Measurements from ENCODE around the gene SAXO1. TPM values are rescaled to one million over a fixed set of nuclear protein-coding genes. Genes with fewer than 3 reads are reported as not detected.
A peak's percentile ranks its signal among the peaks of the same experiment; 100 is the strongest.

SAXO1 gene
- total and polyA plus RNA-seq, 2 experiments from 2014 or later = 0.02 TPM; not detected in 1

DNA sequence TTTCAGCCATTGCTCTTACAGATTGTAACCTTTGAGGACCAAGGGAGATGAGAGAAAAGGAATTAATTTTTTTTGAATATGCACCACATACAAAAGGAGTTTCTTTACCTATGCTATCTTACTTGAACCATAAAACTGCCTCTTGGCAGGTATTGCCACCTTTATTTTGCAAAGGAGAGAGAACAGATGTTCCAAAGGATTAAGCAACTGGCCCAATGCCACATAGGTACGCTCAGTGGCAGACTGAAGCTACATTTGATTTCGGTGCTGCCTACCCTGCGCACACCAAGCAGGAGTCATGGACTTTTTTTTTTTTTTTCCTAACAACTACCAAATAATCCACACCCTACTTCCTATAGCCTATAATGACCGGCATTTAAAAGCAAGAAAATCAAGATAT, 43.1 kb downstream of the SAXO1 start:
- no peaks in the 10 kb centered on the region for H3F3A ChIP-seq (replicated peaks; ENCODE audit: low read depth)
- no peak for DNase-seq (ENCODE audit: low spot score)
- Mint-ChIP-seq H3K27me3 (ENCODE audit: insufficient read depth, low read depth, poor library complexity) (peaks cover 2% of the 10 kb centered on the region), H3K9me3 (no peaks in the 10 kb centered on the region), H3K36me3 (ENCODE audit: low read depth) (no peaks in the 10 kb centered on the region), H3K4me3 (no peak overlapping the region), H3K4me1 (no peaks in the 10 kb centered on the region), H3K27ac (no peak overlapping the region)
- no peaks in the 10 kb centered on the region for H4K20me1 ChIP-seq (replicated peaks; ENCODE audit: insufficient read depth)
- H3K4me1 ChIP-seq (ENCODE audit: insufficient read depth) = no peaks in the 10 kb centered on the region
- 0 out of 2 replicates have a peak overlapping the region, but pooled peaks have one; percentile 28 for H2AFZ ChIP-seq
- TF ChIP-seq ZNF331 (CRISPR knock-in tag; IDR thresholded peaks at IDR 0.05; ENCODE audit: low read depth) = no peak
- H3K36me3 ChIP-seq (ENCODE audit: insufficient read depth) = no peaks in the 10 kb centered on the region
- no peaks in the 10 kb centered on the region for H3K79me2 ChIP-seq (replicated peaks; ENCODE audit: insufficient read depth)
- no peak overlapping the region for H3K4me3 ChIP-seq
- H3K9me2 ChIP-seq (ENCODE audit: insufficient read depth) = no peaks in the 10 kb centered on the region
- H3K27me3 ChIP-seq (ENCODE audit: insufficient read depth) = no peaks in the 10 kb centered on the region
- no peak overlapping the region for H3K27ac ChIP-seq (ENCODE audit: low read depth)
- no peak for ATAC-seq
- no peak overlapping the region for H3K4me2 ChIP-seq

DNA sequence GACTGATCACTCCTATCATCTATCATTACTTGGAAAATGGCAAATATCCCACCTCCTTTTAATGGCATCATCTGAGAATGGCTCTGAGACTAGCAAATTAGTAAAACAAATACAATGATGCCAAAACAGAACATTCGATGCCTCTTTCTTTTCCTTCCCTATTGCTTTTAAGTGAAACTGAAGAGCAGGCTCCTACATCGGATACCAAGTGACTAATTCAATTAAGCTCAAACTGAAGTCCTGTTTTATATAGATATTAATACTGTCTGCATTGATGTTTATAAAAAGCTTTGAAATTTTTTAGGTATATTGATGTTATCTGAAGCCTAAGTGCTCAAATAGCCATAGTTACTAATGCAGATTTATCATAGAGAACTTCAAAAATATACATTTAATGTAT, 43.9 kb downstream of the SAXO1 start:
- ATAC-seq = no peak
- Histone ChIP-seq H4K20me1 (replicated peaks; ENCODE audit: insufficient read depth) (no peaks in the 10 kb centered on the region), H3F3A (replicated peaks; ENCODE audit: low read depth) (no peaks in the 10 kb centered on the region), H3K9me2 (ENCODE audit: insufficient read depth) (no peaks in the 10 kb centered on the region), H3K4me3 (no peak overlapping the region), H3K79me2 (replicated peaks; ENCODE audit: insufficient read depth) (no peaks in the 10 kb centered on the region), H3K4me2 (no peak overlapping the region), H3K4me1 (ENCODE audit: insufficient read depth) (no peaks in the 10 kb centered on the region), H3K27me3 (ENCODE audit: insufficient read depth) (no peaks in the 10 kb centered on the region), H3K27ac (ENCODE audit: low read depth) (no peak overlapping the region), H2AFZ (no peak overlapping the region), H3K36me3 (ENCODE audit: insufficient read depth) (no peaks in the 10 kb centered on the region)
- DNase-seq (ENCODE audit: low spot score) = no peak
- Mint-ChIP-seq H3K27ac (no peak overlapping the region), H3K9me3 (no peaks in the 10 kb centered on the region), H3K4me3 (no peak overlapping the region), H3K4me1 (no peaks in the 10 kb centered on the region), H3K27me3 (ENCODE audit: insufficient read depth, low read depth, poor library complexity) (peaks cover 3% of the 10 kb centered on the region), H3K36me3 (ENCODE audit: low read depth) (no peaks in the 10 kb centered on the region)
- TF ChIP-seq CREB1 (CRISPR knock-in tag; IDR thresholded peaks at IDR 0.05; ENCODE audit: low read depth) = no peak
- TF ChIP-seq, protein P1, sequence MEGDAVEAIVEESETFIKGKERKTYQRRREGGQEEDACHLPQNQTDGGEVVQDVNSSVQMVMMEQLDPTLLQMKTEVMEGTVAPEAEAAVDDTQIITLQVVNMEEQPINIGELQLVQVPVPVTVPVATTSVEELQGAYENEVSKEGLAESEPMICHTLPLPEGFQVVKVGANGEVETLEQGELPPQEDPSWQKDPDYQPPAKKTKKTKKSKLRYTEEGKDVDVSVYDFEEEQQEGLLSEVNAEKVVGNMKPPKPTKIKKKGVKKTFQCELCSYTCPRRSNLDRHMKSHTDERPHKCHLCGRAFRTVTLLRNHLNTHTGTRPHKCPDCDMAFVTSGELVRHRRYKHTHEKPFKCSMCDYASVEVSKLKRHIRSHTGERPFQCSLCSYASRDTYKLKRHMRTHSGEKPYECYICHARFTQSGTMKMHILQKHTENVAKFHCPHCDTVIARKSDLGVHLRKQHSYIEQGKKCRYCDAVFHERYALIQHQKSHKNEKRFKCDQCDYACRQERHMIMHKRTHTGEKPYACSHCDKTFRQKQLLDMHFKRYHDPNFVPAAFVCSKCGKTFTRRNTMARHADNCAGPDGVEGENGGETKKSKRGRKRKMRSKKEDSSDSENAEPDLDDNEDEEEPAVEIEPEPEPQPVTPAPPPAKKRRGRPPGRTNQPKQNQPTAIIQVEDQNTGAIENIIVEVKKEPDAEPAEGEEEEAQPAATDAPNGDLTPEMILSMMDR (conservative IDR thresholded peaks at IDR 0.05; ENCODE audit: low read depth in 2 of 2) = no peak
- TF ChIP-seq, protein P2, sequence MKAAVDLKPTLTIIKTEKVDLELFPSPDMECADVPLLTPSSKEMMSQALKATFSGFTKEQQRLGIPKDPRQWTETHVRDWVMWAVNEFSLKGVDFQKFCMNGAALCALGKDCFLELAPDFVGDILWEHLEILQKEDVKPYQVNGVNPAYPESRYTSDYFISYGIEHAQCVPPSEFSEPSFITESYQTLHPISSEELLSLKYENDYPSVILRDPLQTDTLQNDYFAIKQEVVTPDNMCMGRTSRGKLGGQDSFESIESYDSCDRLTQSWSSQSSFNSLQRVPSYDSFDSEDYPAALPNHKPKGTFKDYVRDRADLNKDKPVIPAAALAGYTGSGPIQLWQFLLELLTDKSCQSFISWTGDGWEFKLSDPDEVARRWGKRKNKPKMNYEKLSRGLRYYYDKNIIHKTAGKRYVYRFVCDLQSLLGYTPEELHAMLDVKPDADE (IDR thresholded peaks at IDR 0.05) = no peak
- TF ChIP-seq, protein P3, sequence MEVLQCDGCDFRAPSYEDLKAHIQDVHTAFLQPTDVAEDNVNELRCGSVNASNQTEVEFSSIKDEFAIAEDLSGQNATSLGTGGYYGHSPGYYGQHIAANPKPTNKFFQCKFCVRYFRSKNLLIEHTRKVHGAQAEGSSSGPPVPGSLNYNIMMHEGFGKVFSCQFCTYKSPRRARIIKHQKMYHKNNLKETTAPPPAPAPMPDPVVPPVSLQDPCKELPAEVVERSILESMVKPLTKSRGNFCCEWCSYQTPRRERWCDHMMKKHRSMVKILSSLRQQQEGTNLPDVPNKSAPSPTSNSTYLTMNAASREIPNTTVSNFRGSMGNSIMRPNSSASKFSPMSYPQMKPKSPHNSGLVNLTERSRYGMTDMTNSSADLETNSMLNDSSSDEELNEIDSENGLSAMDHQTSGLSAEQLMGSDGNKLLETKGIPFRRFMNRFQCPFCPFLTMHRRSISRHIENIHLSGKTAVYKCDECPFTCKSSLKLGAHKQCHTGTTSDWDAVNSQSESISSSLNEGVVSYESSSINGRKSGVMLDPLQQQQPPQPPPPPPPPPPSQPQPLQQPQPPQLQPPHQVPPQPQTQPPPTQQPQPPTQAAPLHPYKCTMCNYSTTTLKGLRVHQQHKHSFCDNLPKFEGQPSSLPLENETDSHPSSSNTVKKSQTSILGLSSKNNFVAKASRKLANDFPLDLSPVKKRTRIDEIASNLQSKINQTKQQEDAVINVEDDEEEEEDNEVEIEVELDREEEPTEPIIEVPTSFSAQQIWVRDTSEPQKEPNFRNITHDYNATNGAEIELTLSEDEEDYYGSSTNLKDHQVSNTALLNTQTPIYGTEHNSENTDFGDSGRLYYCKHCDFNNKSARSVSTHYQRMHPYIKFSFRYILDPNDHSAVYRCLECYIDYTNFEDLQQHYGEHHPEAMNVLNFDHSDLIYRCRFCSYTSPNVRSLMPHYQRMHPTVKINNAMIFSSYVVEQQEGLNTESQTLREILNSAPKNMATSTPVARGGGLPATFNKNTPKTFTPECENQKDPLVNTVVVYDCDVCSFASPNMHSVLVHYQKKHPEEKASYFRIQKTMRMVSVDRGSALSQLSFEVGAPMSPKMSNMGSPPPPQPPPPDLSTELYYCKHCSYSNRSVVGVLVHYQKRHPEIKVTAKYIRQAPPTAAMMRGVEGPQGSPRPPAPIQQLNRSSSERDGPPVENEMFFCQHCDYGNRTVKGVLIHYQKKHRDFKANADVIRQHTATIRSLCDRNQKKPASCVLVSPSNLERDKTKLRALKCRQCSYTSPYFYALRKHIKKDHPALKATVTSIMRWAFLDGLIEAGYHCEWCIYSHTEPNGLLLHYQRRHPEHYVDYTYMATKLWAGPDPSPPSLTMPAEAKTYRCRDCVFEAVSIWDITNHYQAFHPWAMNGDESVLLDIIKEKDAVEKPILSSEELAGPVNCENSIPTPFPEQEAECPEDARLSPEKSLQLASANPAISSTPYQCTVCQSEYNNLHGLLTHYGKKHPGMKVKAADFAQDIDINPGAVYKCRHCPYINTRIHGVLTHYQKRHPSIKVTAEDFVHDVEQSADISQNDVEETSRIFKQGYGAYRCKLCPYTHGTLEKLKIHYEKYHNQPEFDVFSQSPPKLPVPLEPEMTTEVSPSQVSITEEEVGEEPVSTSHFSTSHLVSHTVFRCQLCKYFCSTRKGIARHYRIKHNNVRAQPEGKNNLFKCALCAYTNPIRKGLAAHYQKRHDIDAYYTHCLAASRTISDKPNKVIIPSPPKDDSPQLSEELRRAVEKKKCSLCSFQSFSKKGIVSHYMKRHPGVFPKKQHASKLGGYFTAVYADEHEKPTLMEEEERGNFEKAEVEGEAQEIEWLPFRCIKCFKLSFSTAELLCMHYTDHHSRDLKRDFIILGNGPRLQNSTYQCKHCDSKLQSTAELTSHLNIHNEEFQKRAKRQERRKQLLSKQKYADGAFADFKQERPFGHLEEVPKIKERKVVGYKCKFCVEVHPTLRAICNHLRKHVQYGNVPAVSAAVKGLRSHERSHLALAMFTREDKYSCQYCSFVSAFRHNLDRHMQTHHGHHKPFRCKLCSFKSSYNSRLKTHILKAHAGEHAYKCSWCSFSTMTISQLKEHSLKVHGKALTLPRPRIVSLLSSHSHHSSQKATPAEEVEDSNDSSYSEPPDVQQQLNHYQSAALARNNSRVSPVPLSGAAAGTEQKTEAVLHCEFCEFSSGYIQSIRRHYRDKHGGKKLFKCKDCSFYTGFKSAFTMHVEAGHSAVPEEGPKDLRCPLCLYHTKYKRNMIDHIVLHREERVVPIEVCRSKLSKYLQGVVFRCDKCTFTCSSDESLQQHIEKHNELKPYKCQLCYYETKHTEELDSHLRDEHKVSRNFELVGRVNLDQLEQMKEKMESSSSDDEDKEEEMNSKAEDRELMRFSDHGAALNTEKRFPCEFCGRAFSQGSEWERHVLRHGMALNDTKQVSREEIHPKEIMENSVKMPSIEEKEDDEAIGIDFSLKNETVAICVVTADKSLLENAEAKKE (CRISPR knock-in tag; IDR thresholded peaks at IDR 0.05) = no peak
- no peak for TF ChIP-seq POLR2AphosphoS5 (IDR thresholded peaks at IDR 0.05; ENCODE audit: low read depth)
- no peak for TF ChIP-seq ZNF114 (CRISPR knock-in tag; IDR thresholded peaks at IDR 0.05)
- no peak for TF ChIP-seq EZH2phosphoT487 (IDR thresholded peaks at IDR 0.05; ENCODE audit: unreplicated experiment)
- TF ChIP-seq JUNB (IDR thresholded peaks at IDR 0.05; ENCODE audit: unreplicated experiment) = no peak
- no peak for TF ChIP-seq NANOG (IDR thresholded peaks at IDR 0.05; ENCODE audit: borderline replicate concordance)

Data from GM23338 (cell line).